ENCODE data around the gene CGRRF1.

DNA sequence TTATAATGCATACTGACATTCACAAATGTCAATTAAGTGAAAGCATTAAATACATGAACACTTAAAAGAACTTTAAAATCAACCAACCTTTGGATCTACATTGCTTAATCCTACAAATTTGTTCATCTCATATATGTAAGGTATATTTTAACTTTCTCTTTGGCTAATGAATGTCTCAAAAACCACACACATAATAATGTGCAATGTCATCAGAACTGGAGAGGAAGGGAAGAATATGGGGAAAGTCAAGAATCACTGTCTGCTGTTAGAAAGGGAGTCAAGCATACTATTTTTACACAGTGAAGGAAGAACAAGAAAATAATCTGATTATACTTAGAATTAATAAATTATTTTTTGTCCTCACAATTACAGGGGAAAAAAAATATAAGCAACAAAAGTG, 25.9 kb upstream of the CGRRF1 start:
- TF ChIP-seq, protein P1, sequence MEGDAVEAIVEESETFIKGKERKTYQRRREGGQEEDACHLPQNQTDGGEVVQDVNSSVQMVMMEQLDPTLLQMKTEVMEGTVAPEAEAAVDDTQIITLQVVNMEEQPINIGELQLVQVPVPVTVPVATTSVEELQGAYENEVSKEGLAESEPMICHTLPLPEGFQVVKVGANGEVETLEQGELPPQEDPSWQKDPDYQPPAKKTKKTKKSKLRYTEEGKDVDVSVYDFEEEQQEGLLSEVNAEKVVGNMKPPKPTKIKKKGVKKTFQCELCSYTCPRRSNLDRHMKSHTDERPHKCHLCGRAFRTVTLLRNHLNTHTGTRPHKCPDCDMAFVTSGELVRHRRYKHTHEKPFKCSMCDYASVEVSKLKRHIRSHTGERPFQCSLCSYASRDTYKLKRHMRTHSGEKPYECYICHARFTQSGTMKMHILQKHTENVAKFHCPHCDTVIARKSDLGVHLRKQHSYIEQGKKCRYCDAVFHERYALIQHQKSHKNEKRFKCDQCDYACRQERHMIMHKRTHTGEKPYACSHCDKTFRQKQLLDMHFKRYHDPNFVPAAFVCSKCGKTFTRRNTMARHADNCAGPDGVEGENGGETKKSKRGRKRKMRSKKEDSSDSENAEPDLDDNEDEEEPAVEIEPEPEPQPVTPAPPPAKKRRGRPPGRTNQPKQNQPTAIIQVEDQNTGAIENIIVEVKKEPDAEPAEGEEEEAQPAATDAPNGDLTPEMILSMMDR (IDR thresholded peaks at IDR 0.05) = no peak
- no peak for TF ChIP-seq POLR2A (IDR thresholded peaks at IDR 0.05)

Measured in lower leg skin (tissue), 3 donors.